HG03442 (cell line): ENCODE results near the gene CD248.
A peak's percentile ranks its signal among the peaks of the same experiment; 100 is the strongest.
"Not testable (repeated sequence)": the region's sequence is repeated elsewhere in the genome, so short reads cannot be mapped to it uniquely, and the experiment has no call there.

ENCODE experiments used
- ATAC-seq: cut with Tn5 transposase; IDR thresholded peaks from one replicate; pipeline ENCODE4 v1.9.1; 2021; ENCODE audit warnings: mild to moderate bottlenecking, moderate library complexity; ENCODE audit not compliant: unreplicated experiment

CD248 gene

GRCh38 chr11:66316849-66317251 is at the start of gene CD248:
CD248 (minus strand) TSS chr11:66317044; CDS start chr11:66317027, 17 bp downstream.
- no peak for ATAC-seq

GRCh38 chr11:66365711-66366619 is 49.1 kb upstream of the CD248 start:
- ATAC-seq, result no peak

GRCh38 chr11:66365166-66365565 is 48.3 kb upstream of the CD248 start:
- ATAC-seq, result no peak

- ATAC-seq, result no peak
These were observed 47.1 kb upstream of the CD248 start for GRCh38 chr11:66363805-66364535.

GRCh38 chr11:66363187-66363601 is 46.4 kb upstream of the CD248 start:
- no peak for ATAC-seq

GRCh38 chr11:66362481-66363147 is 45.8 kb upstream of the CD248 start:
- no peak for ATAC-seq

- ATAC-seq, result no peak
These were observed 44.7 kb upstream of the CD248 start for GRCh38 chr11:66361502-66361941.

- no peak for ATAC-seq
These were observed 43.7 kb upstream of the CD248 start for GRCh38 chr11:66360406-66361073.

- no peak for ATAC-seq
These were observed 42.8 kb upstream of the CD248 start for GRCh38 chr11:66359662-66360087.

GRCh38 chr11:66350560-66351235 is 33.9 kb upstream of the CD248 start:
- not testable (repeated sequence) for ATAC-seq

GRCh38 chr11:66349084-66349386 is 32.2 kb upstream of the CD248 start:
- ATAC-seq, result no peak

- ATAC-seq, result peak; percentile 27
These were observed 30.8 kb upstream of the CD248 start, which contains the start of gene B4GAT1 for GRCh38 chr11:66347425-66348276. B4GAT1 (minus strand) TSS chr11:66347629; CDS start chr11:66347545, 84 bp downstream.

- ATAC-seq, result no peak
These were observed 29.9 kb upstream of the CD248 start for GRCh38 chr11:66346476-66347424.

- peak; percentile 0 for ATAC-seq
These were observed 28.4 kb upstream of the CD248 start for GRCh38 chr11:66345316-66345649.

- ATAC-seq, result peak; percentile 67
These were observed 27.9 kb upstream of the CD248 start, which contains the start of gene BRMS1 for GRCh38 chr11:66344550-66345315. BRMS1 (minus strand) TSS chr11:66345104; CDS start chr11:66342234, 2,870 bp downstream.

- no peak for ATAC-seq
These were observed 26.3 kb upstream of the CD248 start for GRCh38 chr11:66343176-66343575.

GRCh38 chr11:66341502-66342126 is 24.8 kb upstream of the CD248 start:
- ATAC-seq, result no peak
